ENCODE results near the gene KLF11. TPM values are rescaled to one million over a fixed set of nuclear protein-coding genes. Genes with fewer than 3 reads are reported as not detected.
A peak's percentile ranks its signal among the peaks of the same experiment; 100 is the strongest.
"Not testable (repeated sequence)": the region's sequence is repeated elsewhere in the genome, so short reads cannot be mapped to it uniquely, and the experiment has no call there.

The KLF11 gene
- polyA plus RNA-seq, 1 experiment, result 4.9 TPM

DNA sequence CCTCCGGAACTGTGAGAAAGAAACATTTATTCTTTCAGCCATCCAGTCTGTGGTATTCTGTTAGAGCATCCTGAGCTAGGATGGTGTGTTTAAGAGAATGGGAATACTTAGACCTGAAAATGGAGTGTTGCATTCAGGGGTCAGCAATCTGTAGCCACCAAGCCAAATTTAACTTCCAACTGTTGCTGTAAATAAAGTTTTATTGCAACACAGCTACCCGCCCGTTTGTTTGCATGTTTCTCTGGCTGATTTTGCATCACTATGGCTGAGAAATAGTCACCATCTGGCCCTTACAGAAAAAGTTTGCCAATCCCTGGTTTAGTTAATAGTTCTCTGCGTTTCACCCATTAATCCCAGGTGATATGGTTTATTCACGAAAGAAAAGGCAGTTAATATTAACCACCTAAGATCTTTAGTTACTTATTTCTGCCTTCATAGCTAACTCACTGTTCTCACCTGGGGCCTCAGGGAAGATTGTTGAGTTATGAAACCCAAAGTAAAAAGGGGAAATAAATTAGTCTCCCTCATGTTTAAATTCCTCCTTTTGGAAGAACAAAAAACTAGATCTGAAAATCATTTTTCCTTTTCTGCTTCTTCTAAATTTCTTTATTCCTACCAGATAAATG is 46.3 kb downstream of the KLF11 start:
- no peak overlapping the region for H3K27ac ChIP-seq (ENCODE audit: low read depth, low read length)
- TF ChIP-seq, protein P1, sequence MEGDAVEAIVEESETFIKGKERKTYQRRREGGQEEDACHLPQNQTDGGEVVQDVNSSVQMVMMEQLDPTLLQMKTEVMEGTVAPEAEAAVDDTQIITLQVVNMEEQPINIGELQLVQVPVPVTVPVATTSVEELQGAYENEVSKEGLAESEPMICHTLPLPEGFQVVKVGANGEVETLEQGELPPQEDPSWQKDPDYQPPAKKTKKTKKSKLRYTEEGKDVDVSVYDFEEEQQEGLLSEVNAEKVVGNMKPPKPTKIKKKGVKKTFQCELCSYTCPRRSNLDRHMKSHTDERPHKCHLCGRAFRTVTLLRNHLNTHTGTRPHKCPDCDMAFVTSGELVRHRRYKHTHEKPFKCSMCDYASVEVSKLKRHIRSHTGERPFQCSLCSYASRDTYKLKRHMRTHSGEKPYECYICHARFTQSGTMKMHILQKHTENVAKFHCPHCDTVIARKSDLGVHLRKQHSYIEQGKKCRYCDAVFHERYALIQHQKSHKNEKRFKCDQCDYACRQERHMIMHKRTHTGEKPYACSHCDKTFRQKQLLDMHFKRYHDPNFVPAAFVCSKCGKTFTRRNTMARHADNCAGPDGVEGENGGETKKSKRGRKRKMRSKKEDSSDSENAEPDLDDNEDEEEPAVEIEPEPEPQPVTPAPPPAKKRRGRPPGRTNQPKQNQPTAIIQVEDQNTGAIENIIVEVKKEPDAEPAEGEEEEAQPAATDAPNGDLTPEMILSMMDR (IDR thresholded peaks at IDR 0.05; ENCODE audit: low read depth, low read length), result no peak
- peaks cover 9% of the 10 kb centered on the region; the same call in 1 of the 2 replicates for H3K9me3 ChIP-seq (ENCODE audit: control insufficient read depth, insufficient read depth, low read length)
- H3K4me3 ChIP-seq (ENCODE audit: low read depth, low read length), result no peak overlapping the region
- CTCF ChIA-PET, result interaction anchor here (1.1 to 3.4 kb wide), 3 partner anchors 17 to 345 kb away, joined by 3 to 18 read pairs (median 4); no protein-coding TSS in a partner anchor
- POLR2A ChIA-PET, result no interaction called here
- DNase-seq (ENCODE audit: low read depth, low spot score), result no peak
- H3K27me3 ChIP-seq (ENCODE audit: control insufficient read depth, insufficient read depth, low read length), result peaks cover 53% of the 10 kb centered on the region

DNA sequence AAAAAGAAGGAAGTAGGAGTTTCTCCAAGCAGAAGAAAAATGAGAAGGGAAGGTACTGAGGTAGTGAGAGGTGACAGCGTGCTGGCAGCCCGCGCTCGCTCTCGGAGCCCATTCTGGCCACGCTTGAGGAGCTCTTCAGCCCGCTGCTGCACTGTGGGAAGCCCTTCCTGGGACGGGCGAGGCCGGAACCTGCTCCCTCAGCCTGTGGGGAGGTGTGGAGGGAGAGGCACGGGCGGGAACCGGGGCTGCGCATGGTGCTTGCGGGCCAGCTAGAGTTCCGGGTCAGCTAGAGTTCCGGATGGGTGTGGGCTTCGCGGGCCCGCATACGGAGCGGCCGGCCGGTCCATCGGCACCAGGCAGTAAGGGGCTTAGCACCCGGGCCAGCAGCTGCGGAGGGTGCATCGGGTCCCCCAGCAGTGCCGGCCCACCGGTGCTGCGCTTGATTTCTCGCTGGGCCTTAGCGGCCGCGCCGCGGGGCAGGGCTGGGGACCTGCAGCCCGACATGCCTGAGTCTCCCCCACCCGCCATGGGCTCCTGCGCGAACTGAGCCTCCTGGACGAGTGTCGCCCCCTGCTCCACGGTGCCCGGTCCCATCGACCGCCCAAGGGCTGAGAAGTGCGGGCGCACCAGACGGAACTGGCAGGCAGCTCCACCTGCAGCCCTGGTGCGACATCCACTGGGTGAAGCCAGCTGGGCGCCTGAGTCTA is 48.0 kb downstream of the KLF11 start:
- Histone ChIP-seq H3K4me3 (ENCODE audit: low read depth, low read length) (peak overlapping the region; percentile 7; the same call in 1 of the 2 replicates), H3K27me3 (ENCODE audit: control insufficient read depth, insufficient read depth, low read length) (peaks cover 40% of the 10 kb centered on the region), H3K9me3 (ENCODE audit: control insufficient read depth, insufficient read depth, low read length) (peaks cover 9% of the 10 kb centered on the region; the same call in 1 of the 2 replicates), H3K27ac (ENCODE audit: low read depth, low read length) (no peak overlapping the region)
- POLR2A ChIA-PET, result interaction anchor here (0.6 kb wide), 1 partner anchor 32 kb away, joined by 3 read pairs; no protein-coding TSS in a partner anchor
- CTCF ChIA-PET, result interaction anchor here (1.0 to 3.4 kb wide), 3 partner anchors 19 to 344 kb away, joined by 3 to 18 read pairs (median 4); no protein-coding TSS in a partner anchor
- TF ChIP-seq, protein P1 (IDR thresholded peaks at IDR 0.05; ENCODE audit: low read depth, low read length), result no peak
- DNase-seq (ENCODE audit: low read depth, low spot score), result no peak

DNA sequence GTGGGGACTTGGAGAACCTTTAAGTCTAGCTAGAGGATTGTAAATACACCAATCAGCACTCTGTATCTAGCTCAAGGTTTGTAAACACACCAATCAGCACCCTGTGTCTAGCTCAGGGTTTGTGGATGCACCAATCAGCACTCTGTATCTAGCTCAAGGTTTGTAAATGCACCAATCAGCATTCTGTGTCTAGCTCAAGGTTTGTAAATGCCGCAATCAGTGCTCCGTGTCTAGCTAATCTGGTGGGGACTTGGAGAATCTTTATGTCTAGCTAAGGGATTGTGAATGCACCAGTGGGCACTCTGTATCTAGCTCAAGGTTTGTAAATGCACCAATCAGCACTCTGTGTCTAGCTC is 48.5 kb downstream of the KLF11 start:
- ChIA-PET CTCF (interaction anchor here (3.4 kb wide), 1 partner anchor 19 kb away, joined by 18 read pairs; no protein-coding TSS in a partner anchor), POLR2A (interaction anchor here (0.6 kb wide), 1 partner anchor 32 kb away, joined by 3 read pairs; no protein-coding TSS in a partner anchor)
- not testable (repeated sequence) for DNase-seq (ENCODE audit: low read depth, low spot score)

DNA sequence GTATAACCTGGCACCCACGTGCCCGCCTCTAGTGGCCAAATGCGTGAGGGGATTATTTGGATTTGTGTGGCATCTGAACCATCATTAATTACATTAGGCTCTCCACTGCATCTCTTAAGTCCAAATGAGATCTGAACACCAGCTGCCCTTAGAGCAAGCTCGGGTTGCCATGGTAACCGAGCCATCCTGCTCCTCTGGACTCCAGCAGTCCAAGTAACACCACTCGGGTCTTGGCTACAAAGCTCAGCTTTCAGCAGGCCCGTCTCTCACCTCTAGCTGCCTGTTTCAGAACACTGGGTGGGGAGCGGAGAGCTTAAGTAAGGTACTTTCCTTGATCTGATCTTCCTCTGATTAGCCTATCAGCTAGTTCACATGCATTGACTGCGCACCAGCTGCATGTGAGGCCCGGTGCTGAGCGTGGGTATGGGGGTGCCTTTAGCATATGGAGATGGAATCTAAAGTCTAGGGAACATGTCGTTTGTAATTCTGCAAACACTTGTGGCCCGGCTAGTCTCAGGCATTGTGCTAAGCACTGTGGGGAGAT is 51.0 kb downstream of the KLF11 start:
- ChIA-PET CTCF (interaction anchor here (0.9 to 4.8 kb wide), 6 partner anchors 22 to 341 kb away, joined by 3 to 99 read pairs (median 9); no protein-coding TSS in a partner anchor), POLR2A (no interaction called here)
- TF ChIP-seq, protein P1 (IDR thresholded peaks at IDR 0.05; ENCODE audit: low read depth, low read length), result no peak
- no peak overlapping the region for H3K27ac ChIP-seq (ENCODE audit: low read depth, low read length)
- H3K27me3 ChIP-seq (ENCODE audit: control insufficient read depth, insufficient read depth, low read length), result peaks cover 30% of the 10 kb centered on the region
- peaks cover 9% of the 10 kb centered on the region; the same call in 1 of the 2 replicates for H3K9me3 ChIP-seq (ENCODE audit: control insufficient read depth, insufficient read depth, low read length)
- DNase-seq (ENCODE audit: low read depth, low spot score), result no peak
- H3K4me3 ChIP-seq (ENCODE audit: low read depth, low read length), result no peak overlapping the region

More for the DNA sequence above, 48.5 kb downstream of the KLF11 start:
- not testable (repeated sequence) for H3K9me3 ChIP-seq (ENCODE audit: control insufficient read depth, insufficient read depth, low read length); H3K4me3 ChIP-seq (ENCODE audit: low read depth, low read length); H3K27ac ChIP-seq (ENCODE audit: low read depth, low read length)
- H3K27me3 ChIP-seq (ENCODE audit: control insufficient read depth, insufficient read depth, low read length), result peaks cover 40% of the 10 kb centered on the region

DNA sequence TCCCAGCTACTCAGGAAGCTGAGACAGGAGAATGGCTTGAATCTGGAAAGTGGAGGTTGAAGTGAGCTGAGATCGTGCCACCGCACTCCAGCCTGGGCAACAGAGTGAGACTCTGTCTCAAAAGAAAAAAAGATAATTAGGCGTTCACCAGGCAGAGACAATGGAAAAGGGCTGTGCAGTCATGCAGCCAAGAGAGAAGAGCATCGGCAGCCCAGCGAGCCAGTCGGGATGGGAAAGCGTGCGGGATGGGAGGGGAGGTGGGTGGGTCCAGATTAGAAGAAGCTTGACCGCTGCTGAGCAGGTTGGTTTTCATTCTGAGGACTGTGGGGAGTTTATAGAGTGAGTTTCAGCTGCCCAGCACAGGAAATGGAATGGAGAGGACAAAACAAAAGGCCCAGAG is 51.8 kb downstream of the KLF11 start:
- Histone ChIP-seq H3K27ac (ENCODE audit: low read depth, low read length) (peak overlapping the region; percentile 11), H3K4me3 (ENCODE audit: low read depth, low read length) (no peak overlapping the region), H3K9me3 (ENCODE audit: control insufficient read depth, insufficient read depth, low read length) (peaks cover 9% of the 10 kb centered on the region; the same call in 1 of the 2 replicates), H3K27me3 (ENCODE audit: control insufficient read depth, insufficient read depth, low read length) (peaks cover 23% of the 10 kb centered on the region)
- TF ChIP-seq, protein P1 (IDR thresholded peaks at IDR 0.05; ENCODE audit: low read depth, low read length), result no peak
- ChIA-PET CTCF (interaction anchor here (0.6 to 4.8 kb wide), 7 partner anchors 23 to 353 kb away, joined by 3 to 99 read pairs (median 3); partner anchors contain the start of gene ODC1), POLR2A (no interaction called here)
- no peak for DNase-seq (ENCODE audit: low read depth, low spot score)

All from AG04450 (cell line).